Cardiac fibroblast (primary cell): ENCODE measurements around the gene ALPK3.

Experiments used
- DNase-seq, 2 donors: peaks; one replicate each; pipeline versions ENCODE4 v3.0.0 to v3.0.0-alpha.2; 2010; ENCODE audit warnings: low read depth in 2 of 2
- H3K4me3 ChIP-seq, 2 donors: replicated peaks in 1 of 2; 1 replicate in 1 of 2; 2 replicates in 1 of 2; pipeline ENCODE4 v1.5.1; 2011; ENCODE audit warnings: low read depth in 2 of 2, low read length in 2 of 2, mild to moderate bottlenecking in 2 of 2, moderate library complexity in 1 of 2
- TF ChIP-seq, protein P1 (sequence below): IDR thresholded peaks from one replicate; pipeline ENCODE4 v1.5.1; 2011; ENCODE audit warnings: low read depth, mild to moderate bottlenecking, low read length, inconsistent platforms

ALPK3 gene

DNA sequence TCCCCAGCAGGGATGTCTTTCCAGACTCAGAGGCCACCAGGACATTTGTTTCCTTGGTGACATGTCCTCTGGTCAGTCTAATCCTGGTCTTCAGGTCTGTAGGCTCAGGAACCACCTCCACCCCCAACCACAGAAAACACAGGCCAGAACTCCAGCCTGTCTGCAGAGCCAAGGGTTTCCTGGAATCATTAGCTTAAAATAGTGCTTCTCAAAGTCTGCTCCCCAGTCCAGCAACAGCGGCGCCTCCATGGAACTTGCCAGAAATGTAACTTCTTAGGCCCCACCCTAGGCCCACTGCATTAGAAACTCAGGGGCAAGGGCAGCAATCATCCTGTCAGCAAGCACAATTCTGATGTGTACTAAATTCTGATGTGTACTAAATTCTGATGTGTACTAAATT is 87.3 kb downstream of the ALPK3 start:
- DNase-seq: peak in 1 of 2 donors; percentile 52
- TF ChIP-seq, protein P1, sequence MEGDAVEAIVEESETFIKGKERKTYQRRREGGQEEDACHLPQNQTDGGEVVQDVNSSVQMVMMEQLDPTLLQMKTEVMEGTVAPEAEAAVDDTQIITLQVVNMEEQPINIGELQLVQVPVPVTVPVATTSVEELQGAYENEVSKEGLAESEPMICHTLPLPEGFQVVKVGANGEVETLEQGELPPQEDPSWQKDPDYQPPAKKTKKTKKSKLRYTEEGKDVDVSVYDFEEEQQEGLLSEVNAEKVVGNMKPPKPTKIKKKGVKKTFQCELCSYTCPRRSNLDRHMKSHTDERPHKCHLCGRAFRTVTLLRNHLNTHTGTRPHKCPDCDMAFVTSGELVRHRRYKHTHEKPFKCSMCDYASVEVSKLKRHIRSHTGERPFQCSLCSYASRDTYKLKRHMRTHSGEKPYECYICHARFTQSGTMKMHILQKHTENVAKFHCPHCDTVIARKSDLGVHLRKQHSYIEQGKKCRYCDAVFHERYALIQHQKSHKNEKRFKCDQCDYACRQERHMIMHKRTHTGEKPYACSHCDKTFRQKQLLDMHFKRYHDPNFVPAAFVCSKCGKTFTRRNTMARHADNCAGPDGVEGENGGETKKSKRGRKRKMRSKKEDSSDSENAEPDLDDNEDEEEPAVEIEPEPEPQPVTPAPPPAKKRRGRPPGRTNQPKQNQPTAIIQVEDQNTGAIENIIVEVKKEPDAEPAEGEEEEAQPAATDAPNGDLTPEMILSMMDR: no peak
- H3K4me3 ChIP-seq: no peak overlapping the region

DNA sequence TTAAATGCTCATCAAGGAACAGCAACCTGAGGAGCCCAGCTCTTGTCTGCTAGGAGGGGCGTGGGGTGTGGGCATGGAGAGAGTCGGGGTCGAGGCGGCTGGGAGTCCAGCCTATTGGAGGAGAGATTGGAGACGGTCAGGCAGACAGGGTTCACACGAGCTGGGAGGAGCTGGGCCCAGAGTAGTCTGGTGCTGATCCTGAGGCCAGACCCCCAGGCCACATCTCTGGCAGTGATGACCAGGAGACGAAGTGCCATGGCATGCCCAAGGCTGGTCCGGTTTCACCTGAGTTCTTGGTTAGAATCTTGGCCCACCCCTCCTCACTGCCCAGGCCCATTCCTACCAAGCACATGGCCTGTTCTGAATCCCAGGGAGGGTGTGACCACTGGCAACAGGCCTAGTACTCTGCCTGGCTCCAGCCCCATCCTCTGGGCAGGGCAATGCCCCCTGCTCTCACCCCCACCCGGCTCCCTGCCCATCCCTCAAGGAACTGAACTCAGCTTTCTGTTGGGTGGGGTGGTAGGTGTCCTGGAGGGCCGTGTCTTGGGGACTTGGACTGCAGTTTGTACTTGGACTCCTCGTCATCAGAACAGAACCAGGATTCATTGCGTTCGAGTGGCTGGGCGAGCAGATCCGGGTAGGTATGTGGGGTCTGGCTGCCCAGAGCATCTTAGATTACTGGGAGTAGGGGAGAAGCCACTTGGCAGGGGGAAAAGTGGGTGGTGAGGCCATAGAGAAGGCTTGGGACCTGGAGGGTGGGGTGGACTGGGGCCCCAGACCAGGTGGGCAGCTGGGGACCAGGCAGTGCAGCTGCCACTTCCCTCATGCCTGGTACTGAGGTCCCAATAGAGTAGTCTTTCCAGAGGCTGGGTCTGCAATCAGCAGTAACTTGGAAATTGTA is 88.1 kb downstream of the ALPK3 start:
- no peak for DNase-seq
- H3K4me3 ChIP-seq: no peak overlapping the region
- TF ChIP-seq, protein P1: no peak

DNA sequence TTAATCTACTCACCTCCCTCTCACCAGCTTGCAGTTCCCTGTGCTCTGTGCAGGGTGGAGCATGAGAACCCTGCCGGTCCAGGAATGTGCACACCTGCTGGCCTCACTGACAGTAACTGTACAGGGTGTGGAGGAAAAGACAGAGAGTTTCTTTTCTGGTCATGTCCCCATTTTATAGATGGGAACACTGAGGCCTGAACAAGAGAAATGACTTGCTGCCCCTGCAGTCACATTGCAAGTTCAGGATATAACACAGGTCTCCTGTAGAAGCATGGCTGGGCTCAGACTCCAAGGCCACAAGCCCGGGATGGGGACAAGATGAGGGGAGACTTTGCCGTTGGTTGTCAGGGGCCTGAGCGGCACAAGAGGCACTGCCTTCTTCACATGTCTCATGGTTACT is 90.6 kb downstream of the ALPK3 start:
- TF ChIP-seq, protein P1: no peak
- no peak for DNase-seq
- no peak overlapping the region for H3K4me3 ChIP-seq

GRCh38 chr15:84908564-84908963 is 91.4 kb downstream of the ALPK3 start:
- TF ChIP-seq, protein P1: no peak
- no peak overlapping the region for H3K4me3 ChIP-seq
- no peak for DNase-seq

GRCh38 chr15:84909029-84909428 is 91.9 kb downstream of the ALPK3 start:
- no peak for DNase-seq
- TF ChIP-seq, protein P1: no peak
- H3K4me3 ChIP-seq: no peak overlapping the region

DNA sequence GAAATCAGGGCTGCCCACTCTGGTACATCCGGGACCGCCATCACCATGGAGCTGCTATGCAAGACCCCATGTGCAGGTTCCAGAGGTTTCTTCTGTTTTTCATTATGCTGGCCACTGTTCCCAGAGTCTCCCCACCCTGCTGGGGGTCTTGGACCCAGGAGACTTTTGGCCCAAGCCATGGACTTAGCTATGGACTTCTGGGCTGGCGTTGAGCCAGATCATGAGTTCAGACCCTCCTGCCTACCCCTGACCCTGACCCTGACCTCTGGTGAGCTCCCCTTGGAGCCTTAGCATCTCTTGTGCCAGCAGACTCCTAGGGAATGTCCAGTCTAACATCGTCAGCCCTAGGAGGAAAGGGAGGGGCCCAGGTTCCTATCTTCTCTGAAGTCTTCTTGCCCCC is 92.6 kb downstream of the ALPK3 start:
- DNase-seq: no peak
- TF ChIP-seq, protein P1: no peak

More for the DNA sequence above, 92.6 kb downstream of the ALPK3 start:
- no peak overlapping the region for H3K4me3 ChIP-seq
